ENCODE data around the gene SLC39A11. TPM values are rescaled to one million over a fixed set of nuclear protein-coding genes. Genes with fewer than 3 reads are reported as not detected.

SLC39A11 gene
- polyA plus RNA-seq, 1 donor from 2014 or later, result 8.0 TPM

DNA sequence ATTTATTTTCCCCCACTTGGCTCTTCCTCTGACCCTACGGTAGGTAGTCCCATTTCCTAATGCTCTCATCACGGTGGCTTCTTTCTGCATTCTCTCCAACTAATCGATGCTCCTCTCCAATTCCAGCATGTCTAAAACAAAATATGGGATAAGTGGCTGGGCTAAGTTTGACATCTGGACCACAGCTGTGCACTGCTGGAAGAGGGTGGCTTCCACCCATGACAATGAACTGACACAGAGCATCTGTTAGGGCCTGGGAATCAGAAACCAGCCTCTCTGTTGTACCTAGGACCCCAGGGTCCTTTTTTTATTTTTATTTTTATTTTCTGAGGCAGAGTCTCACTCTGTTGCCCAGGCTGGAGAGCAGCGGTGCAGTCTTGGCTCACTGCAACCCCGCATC, 29.0 kb upstream of the SLC39A11 start:
- Histone ChIP-seq H3K9me3 (ENCODE audit: low read length) (no peaks in the 10 kb centered on the region), H2AFZ (ENCODE audit: low read depth, low read length) (no peak overlapping the region), H3K9ac (ENCODE audit: low read length) (no peak overlapping the region), H3K27ac (ENCODE audit: low read length) (no peak overlapping the region), H3K4me2 (ENCODE audit: low read length) (no peak overlapping the region), H3K36me3 (ENCODE audit: insufficient read depth, low read length) (no peaks in the 10 kb centered on the region), H3K27me3 (ENCODE audit: insufficient read depth, low read depth, low read length) (no peaks in the 10 kb centered on the region), H3K79me2 (replicated peaks; ENCODE audit: insufficient read depth, low read length) (no peaks in the 10 kb centered on the region), H4K20me1 (ENCODE audit: insufficient read depth) (no peaks in the 10 kb centered on the region), H3F3A (ENCODE audit: insufficient read depth, low read length, poor library complexity, severe bottlenecking) (no peaks in the 10 kb centered on the region), H3K4me3 (ENCODE audit: low read length) (no peak overlapping the region), H3K9me2 (ENCODE audit: insufficient read depth, low read length) (no peaks in the 10 kb centered on the region)
- TF ChIP-seq POLR2AphosphoS5 (IDR thresholded peaks at IDR 0.05), result no peak
- no peak for TF ChIP-seq TAF1 (IDR thresholded peaks at IDR 0.05; ENCODE audit: low read depth)
- TF ChIP-seq EP300 (conservative IDR thresholded peaks at IDR 0.05; ENCODE audit: poor library complexity, severe bottlenecking), result no peak
- no peak for TF ChIP-seq MXI1 (conservative IDR thresholded peaks at IDR 0.05; ENCODE audit: poor library complexity, severe bottlenecking)
- TF ChIP-seq SMC3 (conservative IDR thresholded peaks at IDR 0.05; ENCODE audit: poor library complexity), result no peak
- no peak for TF ChIP-seq EZH2 (IDR thresholded peaks at IDR 0.05; ENCODE audit: borderline replicate concordance, insufficient read depth, low read length, poor library complexity, severe bottlenecking)
- no peak for TF ChIP-seq RAD21 (conservative IDR thresholded peaks at IDR 0.05)
- TF ChIP-seq, protein P1, sequence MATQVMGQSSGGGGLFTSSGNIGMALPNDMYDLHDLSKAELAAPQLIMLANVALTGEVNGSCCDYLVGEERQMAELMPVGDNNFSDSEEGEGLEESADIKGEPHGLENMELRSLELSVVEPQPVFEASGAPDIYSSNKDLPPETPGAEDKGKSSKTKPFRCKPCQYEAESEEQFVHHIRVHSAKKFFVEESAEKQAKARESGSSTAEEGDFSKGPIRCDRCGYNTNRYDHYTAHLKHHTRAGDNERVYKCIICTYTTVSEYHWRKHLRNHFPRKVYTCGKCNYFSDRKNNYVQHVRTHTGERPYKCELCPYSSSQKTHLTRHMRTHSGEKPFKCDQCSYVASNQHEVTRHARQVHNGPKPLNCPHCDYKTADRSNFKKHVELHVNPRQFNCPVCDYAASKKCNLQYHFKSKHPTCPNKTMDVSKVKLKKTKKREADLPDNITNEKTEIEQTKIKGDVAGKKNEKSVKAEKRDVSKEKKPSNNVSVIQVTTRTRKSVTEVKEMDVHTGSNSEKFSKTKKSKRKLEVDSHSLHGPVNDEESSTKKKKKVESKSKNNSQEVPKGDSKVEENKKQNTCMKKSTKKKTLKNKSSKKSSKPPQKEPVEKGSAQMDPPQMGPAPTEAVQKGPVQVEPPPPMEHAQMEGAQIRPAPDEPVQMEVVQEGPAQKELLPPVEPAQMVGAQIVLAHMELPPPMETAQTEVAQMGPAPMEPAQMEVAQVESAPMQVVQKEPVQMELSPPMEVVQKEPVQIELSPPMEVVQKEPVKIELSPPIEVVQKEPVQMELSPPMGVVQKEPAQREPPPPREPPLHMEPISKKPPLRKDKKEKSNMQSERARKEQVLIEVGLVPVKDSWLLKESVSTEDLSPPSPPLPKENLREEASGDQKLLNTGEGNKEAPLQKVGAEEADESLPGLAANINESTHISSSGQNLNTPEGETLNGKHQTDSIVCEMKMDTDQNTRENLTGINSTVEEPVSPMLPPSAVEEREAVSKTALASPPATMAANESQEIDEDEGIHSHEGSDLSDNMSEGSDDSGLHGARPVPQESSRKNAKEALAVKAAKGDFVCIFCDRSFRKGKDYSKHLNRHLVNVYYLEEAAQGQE (IDR thresholded peaks at IDR 0.05; ENCODE audit: borderline replicate concordance), result no peak
- TF ChIP-seq, protein P2, sequence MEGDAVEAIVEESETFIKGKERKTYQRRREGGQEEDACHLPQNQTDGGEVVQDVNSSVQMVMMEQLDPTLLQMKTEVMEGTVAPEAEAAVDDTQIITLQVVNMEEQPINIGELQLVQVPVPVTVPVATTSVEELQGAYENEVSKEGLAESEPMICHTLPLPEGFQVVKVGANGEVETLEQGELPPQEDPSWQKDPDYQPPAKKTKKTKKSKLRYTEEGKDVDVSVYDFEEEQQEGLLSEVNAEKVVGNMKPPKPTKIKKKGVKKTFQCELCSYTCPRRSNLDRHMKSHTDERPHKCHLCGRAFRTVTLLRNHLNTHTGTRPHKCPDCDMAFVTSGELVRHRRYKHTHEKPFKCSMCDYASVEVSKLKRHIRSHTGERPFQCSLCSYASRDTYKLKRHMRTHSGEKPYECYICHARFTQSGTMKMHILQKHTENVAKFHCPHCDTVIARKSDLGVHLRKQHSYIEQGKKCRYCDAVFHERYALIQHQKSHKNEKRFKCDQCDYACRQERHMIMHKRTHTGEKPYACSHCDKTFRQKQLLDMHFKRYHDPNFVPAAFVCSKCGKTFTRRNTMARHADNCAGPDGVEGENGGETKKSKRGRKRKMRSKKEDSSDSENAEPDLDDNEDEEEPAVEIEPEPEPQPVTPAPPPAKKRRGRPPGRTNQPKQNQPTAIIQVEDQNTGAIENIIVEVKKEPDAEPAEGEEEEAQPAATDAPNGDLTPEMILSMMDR (IDR thresholded peaks at IDR 0.05; ENCODE audit: poor library complexity, severe bottlenecking), result no peak

DNA sequence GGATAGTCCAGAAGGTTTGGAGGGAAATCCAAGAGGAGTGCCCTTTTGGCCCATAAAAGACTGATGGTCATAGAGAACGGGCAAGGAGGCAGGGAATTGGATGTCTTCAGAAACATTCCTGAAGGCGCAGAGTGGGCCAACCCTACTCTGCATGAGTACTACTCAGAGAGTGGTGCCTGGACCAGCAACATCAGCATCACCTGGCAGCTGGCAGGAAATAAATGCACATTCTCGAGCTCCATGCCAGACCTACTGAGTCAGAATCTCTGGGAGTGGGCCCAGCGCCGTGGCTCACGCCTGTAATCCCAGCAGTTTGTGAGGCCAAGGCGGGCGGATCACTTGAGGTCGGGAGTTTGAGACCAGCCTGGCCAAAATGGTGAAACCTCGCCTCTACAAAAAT, 27.1 kb upstream of the SLC39A11 start:
- TF ChIP-seq RAD21 (conservative IDR thresholded peaks at IDR 0.05), result no peak
- no peak for TF ChIP-seq SMC3 (conservative IDR thresholded peaks at IDR 0.05; ENCODE audit: poor library complexity)
- TF ChIP-seq, protein P2 (IDR thresholded peaks at IDR 0.05; ENCODE audit: poor library complexity, severe bottlenecking), result no peak
- TF ChIP-seq EP300 (conservative IDR thresholded peaks at IDR 0.05; ENCODE audit: poor library complexity, severe bottlenecking), result no peak
- no peak for TF ChIP-seq EZH2 (IDR thresholded peaks at IDR 0.05; ENCODE audit: borderline replicate concordance, insufficient read depth, low read length, poor library complexity, severe bottlenecking)
- TF ChIP-seq MXI1 (conservative IDR thresholded peaks at IDR 0.05; ENCODE audit: poor library complexity, severe bottlenecking), result no peak
- TF ChIP-seq TAF1 (IDR thresholded peaks at IDR 0.05; ENCODE audit: low read depth), result no peak
- TF ChIP-seq, protein P1 (IDR thresholded peaks at IDR 0.05; ENCODE audit: borderline replicate concordance), result no peak
- no peak for TF ChIP-seq POLR2AphosphoS5 (IDR thresholded peaks at IDR 0.05)
- H3K27ac ChIP-seq (ENCODE audit: low read length), result no peak overlapping the region

More for the DNA sequence above, 27.1 kb upstream of the SLC39A11 start:
- Histone ChIP-seq H3K4me2 (ENCODE audit: low read length) (no peak overlapping the region), H3K9me2 (ENCODE audit: insufficient read depth, low read length) (no peaks in the 10 kb centered on the region), H3K36me3 (ENCODE audit: insufficient read depth, low read length) (no peaks in the 10 kb centered on the region), H3K9ac (ENCODE audit: low read length) (no peak overlapping the region), H3K79me2 (replicated peaks; ENCODE audit: insufficient read depth, low read length) (no peaks in the 10 kb centered on the region), H3K4me3 (ENCODE audit: low read length) (no peak overlapping the region), H3K9me3 (ENCODE audit: low read length) (no peaks in the 10 kb centered on the region), H3F3A (ENCODE audit: insufficient read depth, low read length, poor library complexity, severe bottlenecking) (no peaks in the 10 kb centered on the region), H3K27me3 (ENCODE audit: insufficient read depth, low read depth, low read length) (no peaks in the 10 kb centered on the region), H4K20me1 (ENCODE audit: insufficient read depth) (no peaks in the 10 kb centered on the region), H2AFZ (ENCODE audit: low read depth, low read length) (no peak overlapping the region)
